ENCODE results near the gene GPC2. TPM values are rescaled to one million over a fixed set of nuclear protein-coding genes. Genes with fewer than 3 reads are reported as not detected.
"Not testable (repeated sequence)": the region's sequence is repeated elsewhere in the genome, so short reads cannot be mapped to it uniquely, and the experiment has no call there.

The GPC2 gene
- total RNA-seq, 4 donors from 2014 or later = 1.3 TPM; not detected in 3

DNA sequence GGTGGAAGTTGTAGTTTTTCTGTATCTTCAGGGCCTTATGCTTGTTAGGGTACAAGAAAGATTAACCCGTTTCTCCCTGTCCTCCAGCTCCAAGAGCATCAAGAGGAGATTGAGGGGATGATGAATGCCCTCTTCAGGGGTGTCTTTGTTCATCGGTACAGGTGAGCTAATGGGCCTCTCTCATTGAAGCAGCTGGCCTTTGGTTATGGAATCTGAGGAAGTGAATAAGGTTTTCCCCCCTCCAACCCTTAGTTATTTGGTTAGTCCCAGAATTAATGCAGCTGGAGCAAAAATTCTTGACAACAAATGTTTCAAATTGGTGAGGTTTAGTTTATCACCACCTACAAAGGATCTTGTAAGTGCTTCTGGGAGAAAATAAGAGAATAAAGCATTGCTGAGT lies 18.0 kb upstream of the GPC2 start:
- TF ChIP-seq POLR2A (IDR thresholded peaks at IDR 0.05) = no peak
- TF ChIP-seq, protein P1, sequence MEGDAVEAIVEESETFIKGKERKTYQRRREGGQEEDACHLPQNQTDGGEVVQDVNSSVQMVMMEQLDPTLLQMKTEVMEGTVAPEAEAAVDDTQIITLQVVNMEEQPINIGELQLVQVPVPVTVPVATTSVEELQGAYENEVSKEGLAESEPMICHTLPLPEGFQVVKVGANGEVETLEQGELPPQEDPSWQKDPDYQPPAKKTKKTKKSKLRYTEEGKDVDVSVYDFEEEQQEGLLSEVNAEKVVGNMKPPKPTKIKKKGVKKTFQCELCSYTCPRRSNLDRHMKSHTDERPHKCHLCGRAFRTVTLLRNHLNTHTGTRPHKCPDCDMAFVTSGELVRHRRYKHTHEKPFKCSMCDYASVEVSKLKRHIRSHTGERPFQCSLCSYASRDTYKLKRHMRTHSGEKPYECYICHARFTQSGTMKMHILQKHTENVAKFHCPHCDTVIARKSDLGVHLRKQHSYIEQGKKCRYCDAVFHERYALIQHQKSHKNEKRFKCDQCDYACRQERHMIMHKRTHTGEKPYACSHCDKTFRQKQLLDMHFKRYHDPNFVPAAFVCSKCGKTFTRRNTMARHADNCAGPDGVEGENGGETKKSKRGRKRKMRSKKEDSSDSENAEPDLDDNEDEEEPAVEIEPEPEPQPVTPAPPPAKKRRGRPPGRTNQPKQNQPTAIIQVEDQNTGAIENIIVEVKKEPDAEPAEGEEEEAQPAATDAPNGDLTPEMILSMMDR (IDR thresholded peaks at IDR 0.05) = no peak
- Histone ChIP-seq H3K4me1 (peaks cover 0 to 15% of the 10 kb centered on the region in 2 donors), H3K36me3 (no peaks in the 10 kb centered on the region), H3K4me3 (replicated peaks in 1 of 3) (no peak overlapping the region), H3K9me3 (no peaks in the 10 kb centered on the region), H3K27me3 (no peaks in the 10 kb centered on the region), H3K27ac (no peak overlapping the region)
- 75 to 82% methylated on average over 2 of the region's 2 CpGs for WGBS, 2 donors
- intact Hi-C loops (cut with DNase I) = no loop called here
- DNase-seq = no peak

DNA sequence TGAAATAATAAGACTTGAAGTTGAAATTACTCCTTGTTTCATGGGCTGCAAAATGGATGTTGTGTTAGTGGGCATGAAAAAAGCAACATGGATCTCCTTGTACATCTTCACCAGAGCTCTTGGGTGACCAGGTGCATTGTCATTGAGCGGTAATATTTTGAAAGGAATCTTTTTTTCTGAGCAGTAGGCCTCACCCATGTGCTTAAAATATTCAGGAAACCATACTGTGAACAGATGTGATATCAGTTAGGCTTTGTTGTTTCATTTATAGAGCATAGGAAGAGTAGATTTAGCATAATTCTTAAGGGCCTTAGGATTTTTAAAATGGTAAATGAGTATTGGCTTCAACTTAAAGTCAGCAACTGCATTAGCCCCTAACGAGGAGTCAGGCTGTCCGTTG lies 15.8 kb upstream of the GPC2 start:
- TF ChIP-seq, protein P1 (IDR thresholded peaks at IDR 0.05) = no peak
- no peak for TF ChIP-seq POLR2A (IDR thresholded peaks at IDR 0.05)
- Histone ChIP-seq H3K27me3 (no peaks in the 10 kb centered on the region), H3K36me3 (no peaks in the 10 kb centered on the region), H3K4me3 (replicated peaks in 1 of 3) (no peak overlapping the region), H3K4me1 (peaks cover 0 to 15% of the 10 kb centered on the region in 2 donors), H3K27ac (no peak overlapping the region), H3K9me3 (no peaks in the 10 kb centered on the region)
- WGBS, 2 donors = 77 to 98% methylated on average over 3 of the region's 3 CpGs
- DNase-seq = no peak
- intact Hi-C loops (cut with DNase I) = no loop called here

DNA sequence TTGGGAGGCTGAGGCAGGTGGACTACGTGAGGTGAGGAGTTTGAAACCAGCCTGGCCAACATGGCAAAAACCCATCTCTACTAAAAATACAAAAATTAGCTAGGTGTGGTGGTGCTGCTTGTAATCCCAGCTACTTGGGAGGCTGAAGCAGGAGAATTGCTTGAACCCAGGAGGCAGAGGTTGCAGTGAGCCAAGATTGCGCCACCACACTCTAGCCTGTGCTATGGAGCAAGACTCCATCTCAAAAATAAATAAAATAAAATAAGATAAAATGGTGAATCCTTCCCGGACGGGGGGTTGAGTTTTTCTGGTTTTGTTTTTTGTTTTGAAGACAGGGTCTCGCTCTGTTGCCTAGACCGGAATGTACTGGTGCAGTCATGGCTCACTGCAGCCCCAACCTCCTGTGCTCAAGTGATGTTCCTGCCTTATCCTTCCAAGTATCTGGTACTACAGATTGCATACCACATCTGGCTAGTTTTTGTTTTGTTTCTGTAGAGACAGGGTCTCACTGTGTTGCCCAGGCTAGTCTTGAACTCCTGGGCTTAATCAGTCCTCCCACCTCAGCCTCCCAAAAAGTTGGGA lies 15.2 kb upstream of the GPC2 start:
- H3K27me3 ChIP-seq; H3K9me3 ChIP-seq; H3K36me3 ChIP-seq; H3K4me3 ChIP-seq (replicated peaks in 1 of 3); intact Hi-C loops (cut with DNase I): not testable (repeated sequence)
- whole genome bisulfite sequencing, 2 donors = 71 to 81% methylated on average over 6 of the region's 6 CpGs
- DNase-seq = peak in 1 of 2 donors; percentile 29
- Histone ChIP-seq H3K4me1 (peaks cover 0 to 15% of the 10 kb centered on the region in 2 donors), H3K27ac (peak overlapping the region in 1 of 3 donors; percentile 68)

DNA sequence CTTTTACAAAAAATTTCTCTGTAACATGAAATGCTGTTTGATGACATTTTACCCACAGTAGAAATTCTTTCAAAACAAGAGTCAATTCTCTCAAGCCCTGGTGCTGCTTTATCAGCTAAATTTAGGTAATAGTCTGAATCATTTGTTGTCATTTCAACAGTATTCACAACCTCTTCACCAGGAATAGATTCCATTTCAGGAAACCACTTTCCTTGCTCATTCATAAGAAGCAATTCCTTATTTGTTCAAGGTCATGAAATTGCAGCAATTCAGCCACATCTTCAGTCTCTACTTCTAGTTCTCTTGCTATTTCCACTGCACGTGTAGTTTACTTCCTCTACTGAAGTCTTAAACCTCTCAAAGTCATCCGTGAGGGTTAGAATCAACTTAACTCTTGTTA lies 14.6 kb upstream of the GPC2 start:
- DNase-seq = no peak
- WGBS, 2 donors = 29% methylated on average over 2 of the region's 2 CpGs
- Histone ChIP-seq H3K9me3 (no peaks in the 10 kb centered on the region), H3K4me1 (peaks cover 0 to 15% of the 10 kb centered on the region in 2 donors), H3K27me3 (no peaks in the 10 kb centered on the region), H3K4me3 (replicated peaks in 1 of 3) (no peak overlapping the region), H3K27ac (peak overlapping the region in 1 of 3 donors; percentile 68), H3K36me3 (no peaks in the 10 kb centered on the region)
- TF ChIP-seq, protein P1 (IDR thresholded peaks at IDR 0.05) = no peak
- no peak for TF ChIP-seq POLR2A (IDR thresholded peaks at IDR 0.05)
- intact Hi-C loops (cut with DNase I) = no loop called here

DNA sequence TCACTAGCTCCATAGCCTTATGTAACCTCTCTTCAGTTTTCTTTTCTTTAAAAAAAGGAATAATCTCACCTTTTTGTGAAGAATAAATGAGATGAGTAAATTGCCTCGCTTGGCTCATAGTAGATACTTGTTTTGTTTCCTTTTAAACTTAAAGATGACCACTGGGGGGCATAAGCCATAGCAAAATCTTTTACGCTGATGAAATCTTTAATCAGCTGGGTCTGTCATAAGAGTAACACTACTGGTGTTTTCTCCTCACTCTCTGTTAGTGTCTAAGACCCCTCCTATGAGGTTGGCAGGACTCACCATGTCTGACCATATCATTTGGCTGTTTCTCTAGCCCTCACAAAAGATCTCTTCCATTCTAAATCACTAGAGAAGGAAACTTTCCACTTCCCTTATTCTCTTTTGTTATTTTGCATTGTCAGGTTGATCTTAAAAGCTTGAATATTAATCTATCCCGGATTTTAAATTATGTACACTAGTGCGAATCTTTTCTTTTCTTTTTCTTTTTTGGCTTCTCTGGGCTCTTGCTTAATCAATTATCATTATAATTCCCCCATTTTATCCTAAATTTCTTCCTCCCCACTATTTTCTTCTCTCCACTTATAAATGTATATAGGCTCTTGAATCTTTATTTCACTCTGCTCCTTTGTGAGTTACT lies 13.0 kb upstream of the GPC2 start:
- no peak overlapping the region for H3K4me3 ChIP-seq (replicated peaks in 1 of 3)
- H3K27me3 ChIP-seq = no peaks in the 10 kb centered on the region
- DNase-seq = no peak
- no peak overlapping the region for H3K27ac ChIP-seq
- intact Hi-C loops (cut with DNase I) = no loop called here
- no peaks in the 10 kb centered on the region for H3K9me3 ChIP-seq
- H3K4me1 ChIP-seq = peaks cover 0 to 15% of the 10 kb centered on the region in 2 donors
- no peaks in the 10 kb centered on the region for H3K36me3 ChIP-seq
- WGBS, 2 donors = 69 to 75% methylated on average over 4 of the region's 4 CpGs
- TF ChIP-seq, protein P1 (IDR thresholded peaks at IDR 0.05) = peak in 2 of 6 experiments; percentile 6 to 18
- TF ChIP-seq POLR2A (IDR thresholded peaks at IDR 0.05) = no peak
